ENCODE results near the gene TMEM205. TPM values are rescaled to one million over a fixed set of nuclear protein-coding genes. Genes with fewer than 3 reads are reported as not detected.
A peak's percentile ranks its signal among the peaks of the same experiment; 100 is the strongest.

Gene TMEM205
- total and polyA plus RNA-seq, 10 of the 15 experiments (the other 5 are each of a cell fraction or from before 2014, with no cell fraction given) = 27.8 to 144 (median 88.3) TPM

GRCh38 chr19:11380653-11381537 lies 34.8 kb upstream of the TMEM205 start (continued):
- TF ChIP-seq E2F8 (IDR thresholded peaks at IDR 0.05; ENCODE audit: low read depth, partially characterized antibody) (no peak), HDAC2 (IDR thresholded peaks at IDR 0.05) (no peak), ZNF207 (IDR thresholded peaks at IDR 0.05; ENCODE audit: borderline replicate concordance) (peak; percentile 91), RCOR1 (conservative IDR thresholded peaks at IDR 0.05; ENCODE audit: low read depth, low read length) (no peak), SUZ12 (IDR thresholded peaks at IDR 0.05; ENCODE audit: unreplicated experiment) (no peak), CEBPZ (IDR thresholded peaks at IDR 0.05; ENCODE audit: low read depth, low read length) (peak; percentile 70), ATF2 (IDR thresholded peaks at IDR 0.05; ENCODE audit: low read length) (no peak), TCF7 (IDR thresholded peaks at IDR 0.05; ENCODE audit: borderline replicate concordance) (no peak), CBX5 (IDR thresholded peaks at IDR 0.05; ENCODE audit: low read depth) (no peak), CHD1 (IDR thresholded peaks at IDR 0.05; ENCODE audit: low read depth, low read length) (0 out of 2 replicates have a peak, but pooled peaks have one; percentile 49)
- TF ChIP-seq, protein P1, sequence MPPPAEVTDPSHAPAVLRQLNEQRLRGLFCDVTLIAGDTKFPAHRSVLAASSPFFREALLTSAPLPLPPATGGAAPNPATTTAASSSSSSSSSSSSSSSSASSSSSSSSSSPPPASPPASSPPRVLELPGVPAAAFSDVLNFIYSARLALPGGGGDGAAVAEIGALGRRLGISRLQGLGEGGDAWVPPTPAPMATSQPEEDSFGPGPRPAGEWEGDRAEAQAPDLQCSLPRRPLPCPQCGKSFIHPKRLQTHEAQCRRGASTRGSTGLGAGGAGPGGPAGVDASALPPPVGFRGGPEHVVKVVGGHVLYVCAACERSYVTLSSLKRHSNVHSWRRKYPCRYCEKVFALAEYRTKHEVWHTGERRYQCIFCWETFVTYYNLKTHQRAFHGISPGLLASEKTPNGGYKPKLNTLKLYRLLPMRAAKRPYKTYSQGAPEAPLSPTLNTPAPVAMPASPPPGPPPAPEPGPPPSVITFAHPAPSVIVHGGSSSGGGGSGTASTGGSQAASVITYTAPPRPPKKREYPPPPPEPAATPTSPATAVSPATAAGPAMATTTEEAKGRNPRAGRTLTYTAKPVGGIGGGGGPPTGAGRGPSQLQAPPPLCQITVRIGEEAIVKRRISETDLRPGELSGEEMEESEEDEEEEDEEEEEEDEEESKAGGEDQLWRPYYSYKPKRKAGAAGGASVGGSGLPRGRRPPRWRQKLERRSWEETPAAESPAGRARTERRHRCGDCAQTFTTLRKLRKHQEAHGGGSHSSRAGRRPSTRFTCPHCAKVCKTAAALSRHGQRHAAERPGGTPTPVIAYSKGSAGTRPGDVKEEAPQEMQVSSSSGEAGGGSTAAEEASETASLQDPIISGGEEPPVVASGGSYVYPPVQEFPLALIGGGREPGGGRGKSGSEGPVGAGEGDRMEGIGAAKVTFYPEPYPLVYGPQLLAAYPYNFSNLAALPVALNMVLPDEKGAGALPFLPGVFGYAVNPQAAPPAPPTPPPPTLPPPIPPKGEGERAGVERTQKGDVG (CRISPR knock-in tag; IDR thresholded peaks at IDR 0.05) = no peak
